ENCODE measurements around the gene CYP46A1. TPM values are rescaled to one million over a fixed set of nuclear protein-coding genes. Genes with fewer than 3 reads are reported as not detected.

CYP46A1 gene
- total RNA-seq, 1 experiment from 2014 or later: 0.36 TPM

- intact Hi-C loops (cut with micrococcal nuclease; ENCODE audit: unreplicated experiment) (loop anchor here (5.0 kb wide), 1 partner anchor 206 kb away; no protein-coding TSS in a partner anchor), in situ Hi-C loops (cut with HindIII; ENCODE audit: low pct_unique_long_range_greater_than_20kb, low sequenced_read_pairs) (no loop called here)
- Histone ChIP-seq H3K27me3 (ENCODE audit: control insufficient read depth, insufficient read depth, low read length) (no peaks in the 10 kb centered on the region; the same call in 1 of the 2 replicates), H3K36me3 (ENCODE audit: control insufficient read depth, insufficient read depth, low read length) (no peaks in the 10 kb centered on the region; the same call in 1 of the 2 replicates), H3K4me1 (ENCODE audit: control insufficient read depth, insufficient read depth, low read length) (no peaks in the 10 kb centered on the region), H3K4me3 (ENCODE audit: low read depth in 2 of 2, low read length in 2 of 2) (no peak overlapping the region), H3K27ac (ENCODE audit: low read length) (no peak overlapping the region), H3K9me3 (ENCODE audit: control insufficient read depth, insufficient read depth, low read depth, low read length) (no peaks in the 10 kb centered on the region)
- TF ChIP-seq SIN3A (IDR thresholded peaks at IDR 0.05; ENCODE audit: borderline replicate concordance, insufficient read depth, low read depth, low read length): no peak
- no peak for TF ChIP-seq TCF7L2 (IDR thresholded peaks at IDR 0.05; ENCODE audit: low read depth, low read length)
- TF ChIP-seq POLR2AphosphoS5 (IDR thresholded peaks at IDR 0.05; ENCODE audit: low read depth, low read length): no peak
- TF ChIP-seq REST (IDR thresholded peaks at IDR 0.05; ENCODE audit: insufficient read depth in 1 of 2, low read depth in 2 of 2, low read length in 1 of 2): no peak
- TF ChIP-seq CTCF (IDR thresholded peaks at IDR 0.05): no peak
- POLR2A ChIA-PET: interaction anchor here (0.6 kb wide), 1 partner anchor 16 kb away, joined by 8 read pairs; no protein-coding TSS in a partner anchor
- CTCF ChIA-PET: no interaction called here
- DNase-seq (ENCODE audit: low read depth, low spot score) (no peak), ATAC-seq (no peak)
- BruUV-seq (replicated peaks): no TSS peak
These were observed 2.8 kb upstream of the CYP46A1 start for GRCh38 chr14:99681101-99681831.

GRCh38 chr14:99681832-99682148 lies 2.3 kb upstream of the CYP46A1 start:
- POLR2A ChIA-PET: interaction anchor here (0.6 kb wide), 1 partner anchor 17 kb away, joined by 8 read pairs; no protein-coding TSS in a partner anchor

More at GRCh38 chr14:99681832-99682148, 2.3 kb upstream of the CYP46A1 start:
- no peak for TF ChIP-seq CTCF (IDR thresholded peaks at IDR 0.05)
- no peak for TF ChIP-seq SIN3A (IDR thresholded peaks at IDR 0.05; ENCODE audit: borderline replicate concordance, insufficient read depth, low read depth, low read length)
- no peak for TF ChIP-seq POLR2AphosphoS5 (IDR thresholded peaks at IDR 0.05; ENCODE audit: low read depth, low read length)
- TF ChIP-seq REST (IDR thresholded peaks at IDR 0.05; ENCODE audit: insufficient read depth in 1 of 2, low read depth in 2 of 2, low read length in 1 of 2): no peak
- TF ChIP-seq TCF7L2 (IDR thresholded peaks at IDR 0.05; ENCODE audit: low read depth, low read length): no peak
- Histone ChIP-seq H3K4me3 (ENCODE audit: low read depth in 2 of 2, low read length in 2 of 2) (no peak overlapping the region), H3K27ac (ENCODE audit: low read length) (no peak overlapping the region), H3K4me1 (ENCODE audit: control insufficient read depth, insufficient read depth, low read length) (no peaks in the 10 kb centered on the region), H3K9me3 (ENCODE audit: control insufficient read depth, insufficient read depth, low read depth, low read length) (no peaks in the 10 kb centered on the region), H3K27me3 (ENCODE audit: control insufficient read depth, insufficient read depth, low read length) (no peaks in the 10 kb centered on the region; the same call in 1 of the 2 replicates), H3K36me3 (ENCODE audit: control insufficient read depth, insufficient read depth, low read length) (no peaks in the 10 kb centered on the region; the same call in 1 of the 2 replicates)
- DNase-seq (ENCODE audit: low read depth, low spot score): no peak
- no peak for ATAC-seq
- in situ Hi-C loops (cut with HindIII; ENCODE audit: low pct_unique_long_range_greater_than_20kb, low sequenced_read_pairs) (no loop called here), intact Hi-C loops (cut with micrococcal nuclease; ENCODE audit: unreplicated experiment) (loop anchor here (5.0 kb wide), 1 partner anchor 206 kb away; no protein-coding TSS in a partner anchor)
- CTCF ChIA-PET: interaction anchor here (0.7 kb wide), 1 partner anchor 64 kb away, joined by 10 read pairs; no protein-coding TSS in a partner anchor
- no TSS peak for BruUV-seq (replicated peaks)

Measured in Panc1 (cell line).